Activated CD4-positive, CD25-positive, alpha-beta regulatory T cell treated with anti-CD3 and anti-CD28 coated beads, Interleukin-2, amount 50 U/mL, for 16 hours (primary cell): ENCODE results near the gene PARPBP.
"Not testable (repeated sequence)": the region's sequence is repeated elsewhere in the genome, so short reads cannot be mapped to it uniquely, and the experiment has no call there.

Source experiments
- DNase-seq: peaks from one replicate; pipeline ENCODE4 v3.0.0-alpha.2; 2020; ENCODE audit warnings: low read depth, low spot score

The PARPBP gene

GRCh38 chr12:102119674-102120563 lies at the start of gene PARPBP, which contains the start of gene NUP37:
TSS of gene PARPBP (plus strand) at chr12:102120183. CDS start at chr12:102123889, 3,706 bp downstream.
TSS of gene NUP37 (minus strand) at chr12:102120114. CDS start at chr12:102118518, 1,596 bp downstream.
- DNase-seq = peak; percentile 84

GRCh38 chr12:102072092-102072491 lies 47.9 kb upstream of the PARPBP start:
- DNase-seq = not testable (repeated sequence)

- DNase-seq = no peak
Measured at GRCh38 chr12:102080842-102081241, 39.1 kb upstream of the PARPBP start.

- not testable (repeated sequence) for DNase-seq
Measured at GRCh38 chr12:102089228-102089835, 30.7 kb upstream of the PARPBP start.

- no peak for DNase-seq
Measured at GRCh38 chr12:102093319-102093718, 26.7 kb upstream of the PARPBP start.

GRCh38 chr12:102095677-102096263 lies 24.2 kb upstream of the PARPBP start:
- no peak for DNase-seq

- DNase-seq = no peak
Measured at GRCh38 chr12:102096855-102097254, 23.1 kb upstream of the PARPBP start.

- DNase-seq = no peak
Measured at GRCh38 chr12:102106905-102107304, 13.1 kb upstream of the PARPBP start.

- no peak for DNase-seq
Measured at GRCh38 chr12:102107970-102108369, 12.0 kb upstream of the PARPBP start.

- DNase-seq = no peak
Measured at GRCh38 chr12:102110782-102111181, 9.2 kb upstream of the PARPBP start.

- DNase-seq = no peak
Measured at GRCh38 chr12:102114212-102114611, 5.8 kb upstream of the PARPBP start.

GRCh38 chr12:102116392-102116791 lies 3.6 kb upstream of the PARPBP start:
- no peak for DNase-seq

- DNase-seq = no peak
Measured at GRCh38 chr12:102118874-102119273, 1.1 kb upstream of the PARPBP start.

- DNase-seq = no peak
Measured at GRCh38 chr12:102120564-102120873, 536 bp downstream of the PARPBP start.

GRCh38 chr12:102120886-102121285 lies 903 bp downstream of the PARPBP start:
- no peak for DNase-seq

GRCh38 chr12:102121328-102121727 lies 1.3 kb downstream of the PARPBP start:
- not testable (repeated sequence) for DNase-seq

- not testable (repeated sequence) for DNase-seq
Measured at GRCh38 chr12:102130720-102131119, 10.7 kb downstream of the PARPBP start.

GRCh38 chr12:102131442-102131841 lies 11.5 kb downstream of the PARPBP start:
- DNase-seq = not testable (repeated sequence)

GRCh38 chr12:102137619-102138018 lies 17.6 kb downstream of the PARPBP start:
- DNase-seq = not testable (repeated sequence)

GRCh38 chr12:102142866-102143373 lies 22.9 kb downstream of the PARPBP start:
- DNase-seq = not testable (repeated sequence)

- DNase-seq = no peak
Measured at GRCh38 chr12:102144221-102144620, 24.2 kb downstream of the PARPBP start.

GRCh38 chr12:102147062-102147587 lies 27.1 kb downstream of the PARPBP start:
- not testable (repeated sequence) for DNase-seq
